H1 (cell line): ENCODE measurements around the gene KRTAP10-8. TPM values are rescaled to one million over a fixed set of nuclear protein-coding genes. Genes with fewer than 3 reads are reported as not detected.

ENCODE experiments used
- CTCF ChIA-PET: fragments of 300-600 bp; sonication (Branson Sonifier 250); formaldehyde crosslinking; loops from one replicate; lab custom pipeline; 2021; ENCODE audit not compliant: partially characterized antibody; lab: Charles Lee
- POLR2A ChIA-PET: fragments of 300-600 bp; sonication (Branson Sonifier 250); formaldehyde crosslinking; loops from one replicate; lab custom pipeline; 2021; ENCODE audit warnings: inconsistent platforms; ENCODE audit not compliant: partially characterized antibody; lab: Charles Lee
- DNase-seq, 2 experiments: peaks; one replicate each; pipeline versions ENCODE4 v3.0.0 to v3.0.0-alpha.2; 2010 to 2022; ENCODE audit warnings: low spot score in 2 of 2, low read depth in 1 of 2, mixed read lengths in 1 of 2
- FAIRE-seq: peaks from 2 replicates; lab custom pipeline; 2011; peaks lifted over from hg19 to GRCh38; lab: Jason Lieb, UNC
- H2AFZ ChIP-seq: 2 replicates; pipeline ENCODE4 v1.8.1; 2012; ENCODE audit warnings: low read length, inconsistent platforms
- H2AK5ac ChIP-seq: 2 replicates; pipeline ENCODE4 v1.6.1; 2013; ENCODE audit warnings: low read depth, low read length
- H2BK120ac ChIP-seq: replicated peaks from 2 replicates; pipeline ENCODE3; 2013; ENCODE audit warnings: low read depth, low read length, inconsistent platforms
- H2BK12ac ChIP-seq: 2 replicates; pipeline ENCODE4 v1.6.1; 2013; ENCODE audit warnings: low read depth, low read length
- H2BK15ac ChIP-seq: 2 replicates; pipeline ENCODE4 v1.6.1; 2013; ENCODE audit warnings: low read length
- H2BK20ac ChIP-seq: 2 replicates; pipeline ENCODE4 v1.6.1; 2013; ENCODE audit warnings: low read length
- H2BK5ac ChIP-seq: 2 replicates; pipeline ENCODE4 v1.6.1; 2013; ENCODE audit warnings: low read depth, low read length
- H3K14ac ChIP-seq: 2 replicates; pipeline ENCODE4 v1.6.1; 2013; ENCODE audit warnings: inconsistent platforms; ENCODE audit not compliant: insufficient read length
- H3K18ac ChIP-seq: 2 replicates; pipeline ENCODE4 v1.6.1; 2013; ENCODE audit warnings: low read length; ENCODE audit errors: extremely low read depth
- H3K23ac ChIP-seq: 2 replicates; pipeline ENCODE4 v1.6.1; 2013; ENCODE audit warnings: inconsistent platforms; ENCODE audit not compliant: insufficient read length
- H3K23me2 ChIP-seq: 2 replicates; pipeline ENCODE4 v1.6.1; 2013; ENCODE audit warnings: low read depth, low read length
- H3K27ac ChIP-seq: 2 replicates; pipeline ENCODE4 v1.6.1; 2011; ENCODE audit warnings: low read depth, low read length, inconsistent platforms
- H3K27me3 ChIP-seq, 4 experiments: replicated peaks in 1 of 4; 1 replicate in 1 of 4; 2 replicates in 3 of 4; pipeline versions ENCODE4 v1.6.1 to v1.8.1; 2011 to 2013; ENCODE audit warnings: low read length in 3 of 4, mild to moderate bottlenecking in 3 of 4, inconsistent platforms in 2 of 4, mixed read lengths in 2 of 4, moderate library complexity in 1 of 4; ENCODE audit not compliant: control insufficient read depth in 3 of 4, insufficient read depth in 3 of 4; ENCODE audit errors: extremely low read depth in 1 of 4
- H3K36me3 ChIP-seq, 4 experiments: 2 replicates each; pipeline versions ENCODE4 v1.6.1 to v1.8.1; 2011 to 2013; ENCODE audit warnings: mild to moderate bottlenecking in 4 of 4, low read length in 3 of 4, moderate library complexity in 2 of 4, control low read depth in 1 of 4, inconsistent platforms in 1 of 4; ENCODE audit not compliant: insufficient read depth in 4 of 4, control insufficient read depth in 2 of 4
- H3K4ac ChIP-seq: replicated peaks from 2 replicates; pipeline ENCODE3; 2013; ENCODE audit warnings: low read length, low read depth, mixed read lengths, inconsistent platforms; ENCODE audit not compliant: insufficient read length
- H3K4me1 ChIP-seq, 4 experiments: replicated peaks in 1 of 4; 1 replicate in 1 of 4; 2 replicates in 3 of 4; pipeline versions ENCODE4 v1.6.1 to v1.8.1; 2011 to 2013; ENCODE audit warnings: low read length in 3 of 4, inconsistent platforms in 2 of 4, mixed read lengths in 1 of 4; ENCODE audit not compliant: insufficient read depth in 4 of 4, control insufficient read depth in 3 of 4
- H3K4me2 ChIP-seq, 2 experiments: 2 replicates each; pipeline versions ENCODE4 v1.6.1 to v1.8.1; 2011 to 2013; ENCODE audit warnings: low read depth in 2 of 2, low read length in 2 of 2, control low read depth in 1 of 2, inconsistent platforms in 1 of 2, mild to moderate bottlenecking in 1 of 2; ENCODE audit not compliant: insufficient read depth in 1 of 2
- H3K4me3 ChIP-seq, 4 experiments: fragments of 200-600, 300-600 bp in 1 of 4; sonication (generic), shearing (Covaris generic), sonication (Bioruptor Twin) in 1 of 4; 2 replicates each; pipeline versions ENCODE4 v1.5.1 to v1.8.1; 2011 to 2016; ENCODE audit warnings: low read length in 4 of 4, low read depth in 3 of 4, control low read depth in 2 of 4, inconsistent platforms in 2 of 4, mild to moderate bottlenecking in 2 of 4, mixed read lengths in 1 of 4, moderate library complexity in 1 of 4; ENCODE audit not compliant: insufficient read depth in 2 of 4; ENCODE audit errors: extremely low read depth in 1 of 4
- H3K56ac ChIP-seq: replicated peaks from 2 replicates; pipeline ENCODE3; 2013; ENCODE audit warnings: low read depth, mild to moderate bottlenecking, mixed read lengths, low read length, inconsistent platforms; ENCODE audit not compliant: insufficient read length
- H3K79me1 ChIP-seq: 2 replicates; pipeline ENCODE4 v1.6.1; 2013; ENCODE audit warnings: low read depth, low read length, control low read depth
- H3K79me2 ChIP-seq, 2 experiments: 2 replicates each; pipeline versions ENCODE4 v1.6.1 to v1.8.1; 2012 to 2013; ENCODE audit warnings: low read length in 2 of 2, mild to moderate bottlenecking in 2 of 2, inconsistent platforms in 1 of 2; ENCODE audit not compliant: insufficient read depth in 2 of 2, control insufficient read depth in 1 of 2
- H3K9ac ChIP-seq, 4 experiments: replicated peaks in 1 of 4; 1 replicate in 1 of 4; 2 replicates in 3 of 4; pipeline versions ENCODE4 v1.6.1 to v1.8.1; 2011 to 2013; ENCODE audit warnings: low read depth in 3 of 4, low read length in 3 of 4, control low read depth in 2 of 4, mild to moderate bottlenecking in 2 of 4, moderate library complexity in 2 of 4, inconsistent platforms in 1 of 4; ENCODE audit errors: extremely low read depth in 1 of 4
- H3K9me3 ChIP-seq, 2 experiments: 2 replicates each; pipeline versions ENCODE4 v1.6.1 to v1.8.1; 2012 to 2013; ENCODE audit warnings: mild to moderate bottlenecking in 2 of 2, moderate library complexity in 2 of 2, control low read depth in 1 of 2, inconsistent platforms in 1 of 2, low read depth in 1 of 2, low read length in 1 of 2, mixed read lengths in 1 of 2; ENCODE audit not compliant: insufficient read depth in 2 of 2
- H4K20me1 ChIP-seq, 2 experiments: replicated peaks in 1 of 2; 2 replicates each; pipeline versions ENCODE3 to v1.8.1; 2011 to 2013; ENCODE audit warnings: inconsistent platforms in 2 of 2, low read length in 2 of 2, mild to moderate bottlenecking in 1 of 2; ENCODE audit not compliant: insufficient read depth in 2 of 2, control insufficient read depth in 1 of 2
- H4K5ac ChIP-seq: 2 replicates; pipeline ENCODE4 v1.6.1; 2013; ENCODE audit warnings: low read length, low read depth, mixed read lengths, inconsistent platforms; ENCODE audit not compliant: insufficient read length
- H4K8ac ChIP-seq: 2 replicates; pipeline ENCODE4 v1.8.0; 2013; ENCODE audit warnings: mild to moderate bottlenecking, moderate library complexity, low read length, inconsistent platforms; ENCODE audit not compliant: insufficient read depth; ENCODE audit errors: extremely low read depth
- H4K91ac ChIP-seq: replicated peaks from 2 replicates; pipeline ENCODE3; 2013; ENCODE audit warnings: low read length, mixed read lengths, inconsistent platforms; ENCODE audit not compliant: insufficient read length
- BACH1 ChIP-seq: IDR thresholded peaks from 2 replicates; pipeline ENCODE4 v1.6.1; 2012; ENCODE audit warnings: low read length, improper control_type of control experiment
- CBX5 ChIP-seq: fragments of 300-800, 300-1000 bp; sonication (generic); IDR thresholded peaks from 2 replicates; pipeline ENCODE4 v1.7.1; 2016; ENCODE audit warnings: antibody characterized with exemption, low read length, low read depth
- CHD1 ChIP-seq: IDR thresholded peaks from 2 replicates; pipeline ENCODE4 v1.6.1; 2012; ENCODE audit warnings: low read depth, low read length, improper control_type of control experiment
- E2F6 ChIP-seq: IDR thresholded peaks from 2 replicates; pipeline ENCODE4 v1.6.1; 2012; ENCODE audit warnings: inconsistent platforms
- EGR1 ChIP-seq: IDR thresholded peaks from 2 replicates; pipeline ENCODE4 v1.6.1; 2011; ENCODE audit warnings: low read depth, low read length, borderline replicate concordance
- GABPA ChIP-seq: IDR thresholded peaks from 2 replicates; pipeline ENCODE4 v1.6.1; 2011; ENCODE audit warnings: mild to moderate bottlenecking, low read length, moderate library complexity, borderline replicate concordance; ENCODE audit not compliant: insufficient read depth
- GTF2F1 ChIP-seq: IDR thresholded peaks from 2 replicates; pipeline ENCODE4 v1.6.1; 2012; ENCODE audit warnings: low read depth, low read length, improper control_type of control experiment, borderline replicate concordance
- NRF1 ChIP-seq: IDR thresholded peaks from 2 replicates; pipeline ENCODE4 v1.6.1; 2011; ENCODE audit warnings: mild to moderate bottlenecking, low read depth, low read length, improper control_type of control experiment
- RNF2 ChIP-seq: fragments of 200-900, 300-1000 bp; sonication (generic); IDR thresholded peaks from 2 replicates; pipeline ENCODE4 v1.7.1; 2016; ENCODE audit warnings: borderline replicate concordance, low read depth, mild to moderate bottlenecking, antibody characterized with exemption, low read length; ENCODE audit not compliant: poor library complexity, severe bottlenecking; ENCODE audit errors: missing control alignments
- SIN3A ChIP-seq, 2 experiments: IDR thresholded peaks in 1 of 2; conservative IDR thresholded peaks in 1 of 2; 2 replicates each; pipeline ENCODE4 v1.6.1; 2011 to 2012; ENCODE audit warnings: low read length in 2 of 2, improper control_type of control experiment in 1 of 2, low read depth in 1 of 2, mild to moderate bottlenecking in 1 of 2
- SP2 ChIP-seq: IDR thresholded peaks from 2 replicates; pipeline ENCODE4 v1.6.1; 2012; ENCODE audit warnings: mild to moderate bottlenecking, low read length, inconsistent platforms
- SP4 ChIP-seq: IDR thresholded peaks from 2 replicates; pipeline ENCODE4 v1.6.1; 2012; ENCODE audit warnings: low read length, inconsistent platforms
- SRF ChIP-seq: IDR thresholded peaks from 2 replicates; pipeline ENCODE4 v1.6.1; 2011; ENCODE audit warnings: mild to moderate bottlenecking, low read depth, low read length, moderate library complexity
- YY1 ChIP-seq: IDR thresholded peaks from 2 replicates; pipeline ENCODE4 v1.6.1; 2011; ENCODE audit warnings: low read depth, mild to moderate bottlenecking, low read length
- WGBS, 2 experiments: shearing (Covaris generic) in 1 of 2; methylation state at CpG; one replicate each; pipeline versions ENCODE4 v1.1.6 to v1.1.7; 2013 to 2015; ENCODE audit warnings: low lambda C conversion rate in 2 of 2, mixed read lengths in 2 of 2, inconsistent platforms in 1 of 2, low coverage in 1 of 2, missing lambda C conversion rate in 1 of 2; ENCODE audit not compliant: insufficient replicate concordance in 2 of 2, insufficient coverage in 1 of 2, insufficient read length in 1 of 2; ENCODE audit errors: extremely low coverage in 1 of 2, missing lambda C conversion rate in 1 of 2; 5-methylcytosine and 5-hydroxymethylcytosine counted together
- polyA plus RNA-seq, 7 experiments: library from polyadenylated mRNA; depleted of rRNA in 3 of 7; stranded (reverse) in 5 of 7; unstranded in 2 of 7; fragments of >200 nt in 5 of 7; fragments of 200-250 nt in 2 of 7; gene quantifications; 1 replicate in 5 of 7; 2 replicates in 1 of 7; 4 replicates in 1 of 7; pipeline versions ENCODE4 v1.2.1 to v1.2.3, GENCODE V29; 2011 to 2013; ENCODE audit warnings: missing spikeins in 2 of 7, mixed read lengths in 2 of 7
- total RNA-seq: library from RNA; stranded (reverse); fragmentation: NEBNext Ultra II Directional; extraction: Animal tissue kit (Norgen Biotek cat#: 25700); gene quantifications from 2 replicates; pipeline ENCODE4 v1.2.1, GENCODE V29; 2021

KRTAP10-8 gene
- total and polyA plus RNA-seq, 2 of the 8 experiments (the other 6 are each of a cell fraction or from before 2014, with no cell fraction given): not detected

GRCh38 chr21:44566403-44566802 lies 45.5 kb upstream of the KRTAP10-8 start:
- Histone ChIP-seq H3K79me1 (no peaks in the 10 kb centered on the region), H3K4ac (no peak overlapping the region), H3K27me3 (no peaks in the 10 kb centered on the region), H3K9ac (no peak overlapping the region), H2BK12ac (no peak overlapping the region), H4K91ac (no peak overlapping the region), H3K23ac (no peak overlapping the region), H2BK20ac (no peak overlapping the region), H2AFZ (no peak overlapping the region), H4K5ac (no peak overlapping the region), H3K4me3 (no peak overlapping the region), H2AK5ac (no peak overlapping the region), H4K8ac (no peak overlapping the region), H3K18ac (no peak overlapping the region), H3K9me3 (peaks cover 4 to 6% of the 10 kb centered on the region in 2 experiments; a peak in 2 of 4 replicates), H4K20me1 (no peaks in the 10 kb centered on the region), H3K14ac (no peak overlapping the region), H3K23me2 (no peaks in the 10 kb centered on the region), H3K36me3 (no peaks in the 10 kb centered on the region), H2BK120ac (no peak overlapping the region), H2BK15ac (no peak overlapping the region), H3K4me1 (peaks cover 0 to 3% (median 0%) of the 10 kb centered on the region in 4 experiments; a peak in 1 of 7 replicates), H3K27ac (no peak overlapping the region), H3K4me2 (no peak overlapping the region), H3K56ac (no peak overlapping the region), H3K79me2 (no peaks in the 10 kb centered on the region), H2BK5ac (no peak overlapping the region)
- CTCF ChIA-PET: no interaction called here
- WGBS, 2 experiments: 94% methylated on average over 1 of the region's 1 CpG; no CpG with 5 or more reads in 1 of the 2 experiments
- DNase-seq: no peak
- FAIRE-seq: no peak
- POLR2A ChIA-PET: no interaction called here
- no peak for TF ChIP-seq CBX5
- TF ChIP-seq E2F6: no peak
- TF ChIP-seq RNF2: no peak
- TF ChIP-seq GABPA: no peak
- no peak for TF ChIP-seq CHD1
- TF ChIP-seq YY1: no peak
- TF ChIP-seq NRF1: no peak
- no peak for TF ChIP-seq SP4
- TF ChIP-seq BACH1: no peak
- TF ChIP-seq EGR1: no peak
- no peak for TF ChIP-seq GTF2F1
- no peak for TF ChIP-seq SP2
- no peak for TF ChIP-seq SRF
- TF ChIP-seq SIN3A (conservative IDR thresholded peaks at IDR 0.05 in 1 of 2, IDR thresholded peaks at IDR 0.05 in 1 of 2; ENCODE audit: low read depth in 1 of 2, low read length in 2 of 2): no peak
